ENCODE measurements around the gene WDR75. TPM values are rescaled to one million over a fixed set of nuclear protein-coding genes. Genes with fewer than 3 reads are reported as not detected.

WDR75 gene
- total and polyA plus RNA-seq, 9 of the 15 experiments (the other 6 are each of a cell fraction or from before 2014, with no cell fraction given), result 50.9 to 111 (median 76.4) TPM

GRCh38 chr2:189511210-189511959 is 70.1 kb downstream of the WDR75 start:
- FAIRE-seq, result no peak
- intact Hi-C loops (cut with micrococcal nuclease), result no loop called here
- POLR2A ChIA-PET, result no interaction called here

More at GRCh38 chr2:189511210-189511959, 70.1 kb downstream of the WDR75 start:
- CTCF ChIA-PET (ENCODE audit: low intra/inter-chr PET ratio), result no interaction called here
- BruUV-seq (replicated peaks), result no TSS peak
- no peak overlapping the region for H3K4me3 ChIP-seq
- 55% methylated on average over 2 of the region's 2 CpGs for whole genome bisulfite sequencing (ENCODE audit: insufficient coverage, low coverage, missing lambda C conversion rate)
- H3K36me3 ChIP-seq (ENCODE audit: control insufficient read depth, insufficient read depth, low read length), result no peaks in the 10 kb centered on the region
- no peak overlapping the region for H3K4me2 ChIP-seq (ENCODE audit: insufficient read depth, low read length)
- DNase-seq (ENCODE audit: extremely low read depth in 1 of 4, low spot score in 3 of 4), result no peak
- no peak for ATAC-seq
- no peaks in the 10 kb centered on the region for H3K9me1 ChIP-seq (ENCODE audit: control insufficient read depth, insufficient read depth, low read length)
- H3K27me3 ChIP-seq (ENCODE audit: control insufficient read depth in 2 of 2, insufficient read depth in 2 of 2, low read length in 2 of 2), result no peaks in the 10 kb centered on the region
- TF ChIP-seq ZNF316 (IDR thresholded peaks at IDR 0.05) (peak; percentile 34; the same call in 1 of the 2 replicates), ARID4B (CRISPR knock-in tag; IDR thresholded peaks at IDR 0.05) (no peak), RFX5 (IDR thresholded peaks at IDR 0.05; ENCODE audit: low read depth, low read length) (no peak), C11orf30 (IDR thresholded peaks at IDR 0.05; ENCODE audit: low read depth) (0 out of 2 replicates have a peak, but pooled peaks have one; percentile 15), ZNF512 (tag; IDR thresholded peaks at IDR 0.05) (no peak), SAP30 (IDR thresholded peaks at IDR 0.05; ENCODE audit: borderline replicate concordance, insufficient read depth, low read depth, low read length, poor library complexity, severe bottlenecking) (no peak)
- no peaks in the 10 kb centered on the region for H3K79me2 ChIP-seq (ENCODE audit: control insufficient read depth, insufficient read depth, low read length)
- H3K9ac ChIP-seq (ENCODE audit: insufficient read depth in 1 of 2, low read depth in 2 of 2, low read length in 2 of 2), result no peak overlapping the region
- peaks cover 0 to 21% of the 10 kb centered on the region in 2 experiments; a peak in 4 of 5 replicates for H3K4me1 ChIP-seq (replicated peaks in 1 of 2; ENCODE audit: control insufficient read depth in 2 of 2, insufficient read depth in 2 of 2, low read length in 2 of 2)
- no peak overlapping the region for H2AFZ ChIP-seq (ENCODE audit: low read depth, low read length)
- no peaks in the 10 kb centered on the region for H4K20me1 ChIP-seq (replicated peaks; ENCODE audit: control insufficient read depth, insufficient read depth, low read length)
- in situ Hi-C loops (cut with MboI), result no loop called here
- H3K9me3 ChIP-seq (replicated peaks; ENCODE audit: control insufficient read depth, insufficient read depth, low read depth, low read length), result peaks cover 2% of the 10 kb centered on the region; the same call in 1 of the 2 replicates
- no peak overlapping the region for H3K27ac ChIP-seq (ENCODE audit: extremely low read depth, low read depth, low read length)
